Neural progenitor cell (in vitro differentiated cells): ENCODE measurements around the gene FSTL4. TPM values are rescaled to one million over a fixed set of nuclear protein-coding genes. Genes with fewer than 3 reads are reported as not detected.

ENCODE experiments used
- DNase-seq: peaks from one replicate; pipeline ENCODE4 v3.0.0-alpha.2; 2016; ENCODE audit warnings: low spot score
- H2AFZ ChIP-seq: fragments of 200-600 bp; sonication (generic); replicated peaks from 2 replicates; pipeline ENCODE4 v1.6.1; 2016; ENCODE audit warnings: antibody characterized with exemption
- H3F3A ChIP-seq: fragments of 200-600 bp; sonication (generic); 2 replicates; pipeline ENCODE4 v1.6.1; 2016; ENCODE audit warnings: antibody characterized with exemption, low read depth
- H3K27ac ChIP-seq: fragments of 200-600 bp; sonication (generic); 2 replicates; pipeline ENCODE4 v1.5.1; 2016; ENCODE audit warnings: mild to moderate bottlenecking
- H3K27me3 ChIP-seq: fragments of 200-600 bp; sonication (generic); 2 replicates; pipeline ENCODE4 v1.6.1; 2016; ENCODE audit warnings: mild to moderate bottlenecking, moderate library complexity
- H3K36me3 ChIP-seq: fragments of 200-600 bp; sonication (generic); 2 replicates; pipeline ENCODE4 v1.5.1; 2016
- H3K4me1 ChIP-seq: fragments of 200-600 bp; sonication (generic); 2 replicates; pipeline ENCODE4 v1.6.1; 2016; ENCODE audit warnings: mixed run types
- H3K4me2 ChIP-seq: fragments of 200-600 bp; sonication (generic); 2 replicates; pipeline ENCODE4 v1.6.1; 2016
- H3K4me3 ChIP-seq: fragments of 200-600 bp; sonication (generic); 2 replicates; pipeline ENCODE4 v1.5.1; 2016
- H3K79me2 ChIP-seq: fragments of 200-600 bp; sonication (generic); 2 replicates; pipeline ENCODE4 v1.6.1; 2016; ENCODE audit warnings: low read depth
- H3K9ac ChIP-seq: fragments of 200-600 bp; sonication (generic); 2 replicates; pipeline ENCODE4 v1.6.1; 2016
- H3K9me3 ChIP-seq: fragments of 200-600 bp; sonication (generic); 2 replicates; pipeline ENCODE4 v1.5.1; 2016; ENCODE audit warnings: low read depth
- H4K20me1 ChIP-seq: fragments of 200-600 bp; sonication (generic); 2 replicates; pipeline ENCODE4 v1.6.1; 2016; ENCODE audit warnings: low read depth
- H3K27ac Mint-ChIP-seq: 3 replicates; pipeline ENCODE4 v1.8.0; 2021; ENCODE audit warnings: mixed read lengths
- H3K27me3 Mint-ChIP-seq: 2 replicates; pipeline ENCODE4 v1.8.0; 2022; ENCODE audit warnings: low read depth, mild to moderate bottlenecking, inconsistent platforms, moderate library complexity, mixed read lengths; ENCODE audit not compliant: insufficient read depth
- H3K36me3 Mint-ChIP-seq: 3 replicates; pipeline ENCODE4 v1.8.0; 2021; ENCODE audit warnings: mixed read lengths
- H3K4me1 Mint-ChIP-seq: 3 replicates; pipeline ENCODE4 v1.8.0; 2021; ENCODE audit warnings: mixed read lengths
- H3K4me3 Mint-ChIP-seq: 3 replicates; pipeline ENCODE4 v1.8.0; 2021; ENCODE audit warnings: mild to moderate bottlenecking, moderate library complexity, mixed read lengths
- H3K9me3 Mint-ChIP-seq: 3 replicates; pipeline ENCODE4 v1.8.0; 2020; ENCODE audit warnings: mixed read lengths
- CTCF ChIP-seq: fragments of 200-600 bp; sonication (generic); IDR thresholded peaks from 2 replicates; pipeline ENCODE4 v1.5.1; 2017; ENCODE audit warnings: antibody characterized with exemption, mild to moderate bottlenecking
- EZH2 ChIP-seq: fragments of 200-600 bp; sonication (generic); IDR thresholded peaks from 2 replicates; pipeline ENCODE4 v1.6.1; 2017; ENCODE audit warnings: antibody characterized with exemption, mild to moderate bottlenecking, moderate library complexity
- EZH2phosphoT487 ChIP-seq: fragments of 200-600 bp; sonication (generic); IDR thresholded peaks from 2 replicates; pipeline ENCODE4 v1.6.1; 2017; ENCODE audit warnings: antibody characterized with exemption
- total RNA-seq: library from RNA; depleted of rRNA; stranded (reverse); fragments of >200 nt; gene quantifications from 2 replicates; pipeline ENCODE4 v1.2.3, GENCODE V29; 2015; ENCODE audit warnings: low replicate concordance

FSTL4 gene
- total RNA-seq, 1 donor from 2014 or later, result 0.95 TPM

GRCh38 chr5:133425764-133426163 is 186.6 kb downstream of the FSTL4 start:
- Mint-ChIP-seq H3K4me3 (peak overlapping the region; percentile 29), H3K27ac (no peak overlapping the region), H3K27me3 (peaks cover 41% of the 10 kb centered on the region), H3K4me1 (peaks cover 68% of the 10 kb centered on the region), H3K36me3 (no peaks in the 10 kb centered on the region), H3K9me3 (no peaks in the 10 kb centered on the region)
- Histone ChIP-seq H3K27ac (no peak overlapping the region), H3K9ac (no peak overlapping the region), H3K36me3 (no peaks in the 10 kb centered on the region), H3F3A (peaks cover 27% of the 10 kb centered on the region), H3K4me3 (no peak overlapping the region), H3K4me1 (peaks cover 52% of the 10 kb centered on the region), H3K9me3 (no peaks in the 10 kb centered on the region), H3K27me3 (no peaks in the 10 kb centered on the region), H3K79me2 (no peaks in the 10 kb centered on the region), H4K20me1 (no peaks in the 10 kb centered on the region), H2AFZ (no peak overlapping the region), H3K4me2 (peak overlapping the region; percentile 59)
- no peak for TF ChIP-seq EZH2
- TF ChIP-seq CTCF, result no peak
- TF ChIP-seq EZH2phosphoT487, result no peak
- DNase-seq, result no peak

GRCh38 chr5:133425222-133425621 is 187.1 kb downstream of the FSTL4 start:
- H3K36me3 ChIP-seq, result no peaks in the 10 kb centered on the region
- Mint-ChIP-seq H3K9me3 (no peaks in the 10 kb centered on the region), H3K4me3 (peak overlapping the region; percentile 70), H3K27me3 (peaks cover 41% of the 10 kb centered on the region), H3K4me1 (peaks cover 62% of the 10 kb centered on the region), H3K27ac (no peak overlapping the region), H3K36me3 (no peaks in the 10 kb centered on the region)
- peak; percentile 88 for DNase-seq
- no peak overlapping the region for H2AFZ ChIP-seq
- H3K79me2 ChIP-seq, result no peaks in the 10 kb centered on the region
- H3K4me1 ChIP-seq, result peaks cover 48% of the 10 kb centered on the region
- no peaks in the 10 kb centered on the region for H4K20me1 ChIP-seq
- peaks cover 27% of the 10 kb centered on the region for H3F3A ChIP-seq
- H3K4me3 ChIP-seq, result no peak overlapping the region
- peak overlapping the region; percentile 59 for H3K4me2 ChIP-seq
- H3K9ac ChIP-seq, result no peak overlapping the region
- no peaks in the 10 kb centered on the region for H3K9me3 ChIP-seq
- H3K27ac ChIP-seq, result no peak overlapping the region
- H3K27me3 ChIP-seq, result no peaks in the 10 kb centered on the region
- TF ChIP-seq EZH2 (no peak), EZH2phosphoT487 (peak; percentile 61)

GRCh38 chr5:133423618-133424282 is 188.6 kb downstream of the FSTL4 start:
- Histone ChIP-seq H3K9me3 (no peaks in the 10 kb centered on the region), H3K79me2 (no peaks in the 10 kb centered on the region), H2AFZ (no peak overlapping the region), H4K20me1 (no peaks in the 10 kb centered on the region), H3K4me2 (no peak overlapping the region), H3F3A (peaks cover 27% of the 10 kb centered on the region), H3K9ac (no peak overlapping the region), H3K4me1 (peaks cover 43% of the 10 kb centered on the region), H3K27me3 (no peaks in the 10 kb centered on the region), H3K4me3 (no peak overlapping the region), H3K36me3 (no peaks in the 10 kb centered on the region), H3K27ac (no peak overlapping the region)
- Mint-ChIP-seq H3K4me3 (peak overlapping the region; percentile 22), H3K36me3 (no peaks in the 10 kb centered on the region), H3K9me3 (no peaks in the 10 kb centered on the region), H3K27me3 (peaks cover 36% of the 10 kb centered on the region), H3K27ac (no peak overlapping the region), H3K4me1 (peaks cover 57% of the 10 kb centered on the region)
- DNase-seq, result peak; percentile 88
- TF ChIP-seq CTCF (peak; percentile 95), EZH2phosphoT487 (no peak), EZH2 (no peak)

- peak overlapping the region; percentile 22 for H3K4me3 Mint-ChIP-seq
- H3K4me1 ChIP-seq, result peaks cover 43% of the 10 kb centered on the region
- H3K36me3 ChIP-seq, result no peaks in the 10 kb centered on the region
- H4K20me1 ChIP-seq, result no peaks in the 10 kb centered on the region
- no peak for TF ChIP-seq EZH2
- no peak for TF ChIP-seq EZH2phosphoT487
- TF ChIP-seq CTCF, result no peak
- H3K4me3 ChIP-seq, result no peak overlapping the region
- H3K4me2 ChIP-seq, result peak overlapping the region; percentile 13
- H3K4me1 Mint-ChIP-seq, result peaks cover 57% of the 10 kb centered on the region
- peak; percentile 30 for DNase-seq
- H3F3A ChIP-seq, result peaks cover 27% of the 10 kb centered on the region
- no peaks in the 10 kb centered on the region for H3K36me3 Mint-ChIP-seq
- H3K9me3 Mint-ChIP-seq, result no peaks in the 10 kb centered on the region
- H2AFZ ChIP-seq, result no peak overlapping the region
- H3K9me3 ChIP-seq, result no peaks in the 10 kb centered on the region
- H3K27ac ChIP-seq, result no peak overlapping the region
- no peaks in the 10 kb centered on the region for H3K27me3 ChIP-seq
- H3K27me3 Mint-ChIP-seq, result peaks cover 36% of the 10 kb centered on the region
- H3K79me2 ChIP-seq, result no peaks in the 10 kb centered on the region
- no peak overlapping the region for H3K27ac Mint-ChIP-seq
- H3K9ac ChIP-seq, result no peak overlapping the region
These were observed 189.2 kb downstream of the FSTL4 start for GRCh38 chr5:133423011-133423617.
